Inflammatory macrophage treated with lipopolysaccharide for 1 hour (primary cell): ENCODE measurements around the gene DAB1.

Source experiments
- DNase-seq, 2 donors: peaks; one replicate each; pipeline ENCODE4 v3.0.0-alpha.2; 2020 to 2022

DAB1 gene

GRCh38 chr1:57063406-57064125 lies 360.3 kb downstream of the DAB1 start:
- DNase-seq: no peak

GRCh38 chr1:57061369-57061768 lies 362.5 kb downstream of the DAB1 start:
- DNase-seq: no peak

- no peak for DNase-seq
Measured at GRCh38 chr1:57060451-57060850, 363.4 kb downstream of the DAB1 start.

GRCh38 chr1:57058652-57059501 lies 365.0 kb downstream of the DAB1 start:
- DNase-seq: no peak

GRCh38 chr1:57048856-57049255 lies 375.0 kb downstream of the DAB1 start:
- DNase-seq: no peak

- no peak for DNase-seq
Measured at GRCh38 chr1:57046462-57046861, 377.4 kb downstream of the DAB1 start.

GRCh38 chr1:57041901-57042300 lies 382.0 kb downstream of the DAB1 start:
- DNase-seq: no peak

- DNase-seq: no peak
Measured at GRCh38 chr1:57040811-57041210, 383.0 kb downstream of the DAB1 start.

GRCh38 chr1:57036641-57037579 lies 386.9 kb downstream of the DAB1 start:
- DNase-seq: no peak

- DNase-seq: no peak
Measured at GRCh38 chr1:57034713-57035112, 389.1 kb downstream of the DAB1 start.

GRCh38 chr1:57033222-57034001 lies 390.4 kb downstream of the DAB1 start:
- DNase-seq: no peak

GRCh38 chr1:57026624-57027354 lies 397.1 kb downstream of the DAB1 start:
- DNase-seq: no peak

GRCh38 chr1:57024855-57025254 lies 399.0 kb downstream of the DAB1 start:
- no peak for DNase-seq

GRCh38 chr1:57024428-57024827 lies 399.4 kb downstream of the DAB1 start:
- DNase-seq: no peak

- no peak for DNase-seq
Measured at GRCh38 chr1:57020216-57020615, 403.6 kb downstream of the DAB1 start.

- no peak for DNase-seq
Measured at GRCh38 chr1:57019236-57019839, 404.5 kb downstream of the DAB1 start.

GRCh38 chr1:57018119-57018518 lies 405.7 kb downstream of the DAB1 start:
- DNase-seq: no peak

- peak in 1 of 2 donors; percentile 1 for DNase-seq
Measured at GRCh38 chr1:57017717-57018116, 406.1 kb downstream of the DAB1 start.

GRCh38 chr1:57017200-57017599 lies 406.7 kb downstream of the DAB1 start:
- no peak for DNase-seq

GRCh38 chr1:57015071-57015470 lies 408.8 kb downstream of the DAB1 start:
- no peak for DNase-seq

- no peak for DNase-seq
Measured at GRCh38 chr1:57013522-57013921, 410.3 kb downstream of the DAB1 start.
